Measurements from ENCODE around the gene LHX3. TPM values are rescaled to one million over a fixed set of nuclear protein-coding genes. Genes with fewer than 3 reads are reported as not detected.

Gene LHX3
- total and polyA plus RNA-seq, 10 of the 15 experiments (the other 5 are each of a cell fraction or from before 2014, with no cell fraction given) = not detected

- Histone ChIP-seq H3K4me3 (no peak overlapping the region), H3K4me2 (ENCODE audit: control insufficient read depth, insufficient read depth) (no peak overlapping the region), H2AFZ (ENCODE audit: control insufficient read depth, low read depth, low read length) (no peak overlapping the region), H4K20me1 (ENCODE audit: control insufficient read depth, insufficient read depth) (no peaks in the 10 kb centered on the region), H3K79me2 (ENCODE audit: control insufficient read depth, insufficient read depth, low read length) (no peaks in the 10 kb centered on the region), H3K27me3 (replicated peaks in 1 of 2; ENCODE audit: control insufficient read depth in 2 of 2, insufficient read depth in 2 of 2, low read length in 1 of 2) (no peaks in the 10 kb centered on the region; a peak in 1 of 4 replicates), H3K27ac (ENCODE audit: control insufficient read depth, insufficient read depth) (no peak overlapping the region), H3K9ac (ENCODE audit: control insufficient read depth, insufficient read depth, low read length) (no peak overlapping the region), H3K36me3 (ENCODE audit: control insufficient read depth in 2 of 2, insufficient read depth in 2 of 2, low read length in 1 of 2) (no peaks in the 10 kb centered on the region), H3K4me1 (ENCODE audit: control insufficient read depth, insufficient read depth, low read length) (no peaks in the 10 kb centered on the region), H3K9me3 (replicated peaks; ENCODE audit: control insufficient read depth, insufficient read depth, low read length) (no peaks in the 10 kb centered on the region)
- FAIRE-seq (no peak), DNase-seq (ENCODE audit: low read depth, low spot score) (no peak), ATAC-seq (no peak)
- ChIA-PET CTCF (interaction anchor here (0.6 kb wide), 1 partner anchor 308 kb away, joined by 3 read pairs; no protein-coding TSS in a partner anchor), RAD21 (ENCODE audit: unreplicated experiment) (no interaction called here), SMC1A (ENCODE audit: uncharacterized antibody, unreplicated experiment) (no interaction called here), POLR2A (no interaction called here)
- 47% methylated on average over 4 of the region's 4 CpGs for WGBS (ENCODE audit: insufficient coverage, insufficient replicate concordance, low lambda C conversion rate, missing lambda C conversion rate)
- BruUV-seq (replicated peaks) = no TSS peak
- intact Hi-C loops (cut with micrococcal nuclease; ENCODE audit: unreplicated experiment) (no loop called here), in situ Hi-C loops (cut with MboI) (no loop called here)
- TF ChIP-seq BRCA1 (IDR thresholded peaks at IDR 0.05; ENCODE audit: low read depth, low read length) (no peak), NBN (IDR thresholded peaks at IDR 0.05) (no peak), SPI1 (IDR thresholded peaks at IDR 0.05; ENCODE audit: borderline replicate concordance, insufficient read depth, low read depth, low read length) (no peak), EGR1 (IDR thresholded peaks at IDR 0.05; ENCODE audit: borderline replicate concordance in 1 of 2, low read depth in 2 of 2, low read length in 2 of 2) (no peak), EZH2 (IDR thresholded peaks at IDR 0.05; ENCODE audit: borderline replicate concordance, control insufficient read depth, low read depth, low read length) (no peak), ATF2 (IDR thresholded peaks at IDR 0.05; ENCODE audit: low read length) (no peak), RCOR1 (conservative IDR thresholded peaks at IDR 0.05; ENCODE audit: low read depth, low read length) (no peak), ATF7 (IDR thresholded peaks at IDR 0.05; ENCODE audit: low read depth) (no peak), HCFC1 (IDR thresholded peaks at IDR 0.05; ENCODE audit: low read length) (no peak), SREBF2 (IDR thresholded peaks at IDR 0.05; ENCODE audit: low read length) (no peak), CBX5 (IDR thresholded peaks at IDR 0.05; ENCODE audit: low read depth) (no peak), RELB (IDR thresholded peaks at IDR 0.05; ENCODE audit: low read depth) (no peak), CREB1 (IDR thresholded peaks at IDR 0.05; ENCODE audit: low read depth) (no peak), JUNB (IDR thresholded peaks at IDR 0.05) (no peak), ZBTB11 (CRISPR knock-in tag; IDR thresholded peaks at IDR 0.05) (no peak), PML (IDR thresholded peaks at IDR 0.05; ENCODE audit: low read length) (no peak)
- TF ChIP-seq, protein P1, sequence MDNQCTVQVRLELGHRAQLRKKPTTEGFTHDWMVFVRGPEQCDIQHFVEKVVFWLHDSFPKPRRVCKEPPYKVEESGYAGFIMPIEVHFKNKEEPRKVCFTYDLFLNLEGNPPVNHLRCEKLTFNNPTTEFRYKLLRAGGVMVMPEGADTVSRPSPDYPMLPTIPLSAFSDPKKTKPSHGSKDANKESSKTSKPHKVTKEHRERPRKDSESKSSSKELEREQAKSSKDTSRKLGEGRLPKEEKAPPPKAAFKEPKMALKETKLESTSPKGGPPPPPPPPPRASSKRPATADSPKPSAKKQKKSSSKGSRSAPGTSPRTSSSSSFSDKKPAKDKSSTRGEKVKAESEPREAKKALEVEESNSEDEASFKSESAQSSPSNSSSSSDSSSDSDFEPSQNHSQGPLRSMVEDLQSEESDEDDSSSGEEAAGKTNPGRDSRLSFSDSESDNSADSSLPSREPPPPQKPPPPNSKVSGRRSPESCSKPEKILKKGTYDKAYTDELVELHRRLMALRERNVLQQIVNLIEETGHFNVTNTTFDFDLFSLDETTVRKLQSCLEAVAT (IDR thresholded peaks at IDR 0.05) = no peak
Measured at GRCh38 chr9:136152543-136152866, 52.4 kb downstream of the LHX3 start.

Data from GM12878 (cell line).